IPS-NIHi11 (cell line): ENCODE results near the gene TRABD2A.

Experiments
- DNase-seq: peaks from one replicate; pipeline ENCODE4 v3.0.0; 2012; ENCODE audit warnings: mixed read lengths, low spot score

Gene TRABD2A

DNA sequence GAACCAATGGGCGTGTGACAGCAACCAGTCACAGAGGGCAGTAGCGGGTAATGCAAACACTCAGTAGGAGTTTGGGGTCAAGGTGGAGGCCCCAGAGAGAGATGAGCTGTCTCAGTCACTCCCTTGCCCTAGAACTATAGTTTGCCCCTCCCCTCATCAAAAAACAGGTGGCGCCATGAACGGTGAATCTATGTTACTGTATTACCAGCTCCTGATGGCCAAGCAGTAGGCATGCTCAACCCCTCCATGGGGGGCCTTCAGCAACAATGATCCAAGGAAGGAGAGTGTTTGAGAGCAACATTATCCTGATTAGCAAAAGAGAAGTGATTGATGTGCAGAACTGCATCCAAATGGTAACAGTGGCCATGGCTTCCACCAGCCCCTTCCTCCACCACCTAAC lies 30.4 kb downstream of the TRABD2A start:
- no peak for DNase-seq

DNA sequence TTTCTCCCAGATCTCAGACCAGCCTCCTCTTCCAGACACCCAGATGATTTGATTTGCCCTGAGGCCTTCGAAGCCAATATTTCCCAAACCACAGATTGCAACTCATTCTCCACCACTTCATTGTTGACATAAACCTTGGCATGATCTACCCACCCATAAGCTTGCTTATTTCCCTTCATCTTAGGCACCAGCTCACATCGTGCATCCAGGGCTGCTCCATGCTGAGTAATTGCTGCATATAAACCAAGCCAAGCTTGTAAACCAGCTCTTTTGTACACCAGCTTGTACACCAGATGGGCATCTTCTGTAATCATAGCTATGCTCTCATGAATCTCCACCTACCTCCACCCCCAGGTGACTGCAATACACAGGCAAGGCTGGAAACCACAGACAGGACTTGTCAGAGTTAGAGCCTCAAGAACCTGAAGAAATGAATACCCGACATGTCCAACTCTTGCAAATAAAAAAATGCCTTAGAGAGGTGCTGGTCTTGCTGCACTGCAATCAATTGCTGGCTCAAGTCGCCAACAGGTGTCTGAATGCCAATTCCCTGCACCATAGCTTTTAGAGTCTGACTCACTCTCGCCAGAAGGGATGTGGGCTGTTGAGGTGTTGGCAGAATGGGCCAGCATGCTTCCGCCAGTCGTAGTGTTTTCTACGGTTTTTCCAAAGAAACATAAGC lies 31.5 kb downstream of the TRABD2A start:
- DNase-seq = no peak

DNA sequence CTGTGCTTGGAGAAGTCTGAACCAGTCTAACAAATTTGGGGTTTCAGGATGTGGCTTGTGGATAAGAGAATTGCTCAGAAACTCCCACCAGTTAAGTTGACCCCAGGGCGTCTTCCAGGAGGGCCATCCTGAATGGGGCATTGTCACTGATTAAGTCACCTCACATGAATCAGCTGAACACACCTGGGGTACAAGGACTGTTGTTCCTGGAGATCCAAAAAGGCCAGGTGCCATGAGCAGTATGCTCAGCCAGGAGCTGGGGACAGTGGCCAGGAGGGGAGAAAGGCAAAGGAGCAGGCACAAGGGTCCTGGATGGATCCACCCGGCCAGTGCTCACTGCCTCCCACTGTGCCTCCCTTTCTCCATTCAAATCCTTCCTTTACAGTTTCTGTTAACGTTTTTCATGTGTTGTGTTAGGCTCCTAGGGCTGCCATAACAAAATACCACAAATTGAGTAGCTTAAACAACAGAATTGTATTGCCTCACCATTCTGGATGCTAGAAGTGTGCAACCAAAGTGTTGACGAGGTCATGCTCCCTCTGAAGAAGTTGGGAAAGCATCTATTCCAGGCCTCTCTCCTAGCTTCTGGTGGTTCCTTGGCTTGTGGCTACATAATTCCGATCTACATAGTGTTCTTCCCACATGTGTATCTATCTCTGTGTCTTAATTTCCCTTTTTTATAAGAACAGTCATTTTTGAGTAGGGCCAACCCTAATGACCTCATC lies 33.4 kb downstream of the TRABD2A start:
- no peak for DNase-seq

DNA sequence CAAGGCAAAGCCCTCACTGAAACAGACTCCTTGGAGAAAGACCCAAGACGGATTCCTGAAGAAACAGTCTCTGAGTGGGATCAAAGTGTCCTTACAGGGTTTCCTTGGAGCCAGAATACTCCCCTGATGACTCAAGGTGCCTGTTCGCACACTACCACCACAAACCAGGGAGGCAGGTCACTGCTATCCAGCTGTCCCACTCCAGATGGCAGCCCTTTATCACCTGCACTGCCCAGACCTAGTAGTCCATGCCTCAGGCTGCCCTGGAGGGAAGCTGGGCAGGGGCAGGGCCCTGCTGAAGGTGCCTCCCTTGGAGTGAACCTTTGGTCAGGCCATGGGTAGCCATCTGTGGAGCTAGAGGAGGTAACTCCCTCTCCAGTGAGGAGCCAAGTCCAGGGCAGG lies 34.1 kb downstream of the TRABD2A start:
- no peak for DNase-seq

DNA sequence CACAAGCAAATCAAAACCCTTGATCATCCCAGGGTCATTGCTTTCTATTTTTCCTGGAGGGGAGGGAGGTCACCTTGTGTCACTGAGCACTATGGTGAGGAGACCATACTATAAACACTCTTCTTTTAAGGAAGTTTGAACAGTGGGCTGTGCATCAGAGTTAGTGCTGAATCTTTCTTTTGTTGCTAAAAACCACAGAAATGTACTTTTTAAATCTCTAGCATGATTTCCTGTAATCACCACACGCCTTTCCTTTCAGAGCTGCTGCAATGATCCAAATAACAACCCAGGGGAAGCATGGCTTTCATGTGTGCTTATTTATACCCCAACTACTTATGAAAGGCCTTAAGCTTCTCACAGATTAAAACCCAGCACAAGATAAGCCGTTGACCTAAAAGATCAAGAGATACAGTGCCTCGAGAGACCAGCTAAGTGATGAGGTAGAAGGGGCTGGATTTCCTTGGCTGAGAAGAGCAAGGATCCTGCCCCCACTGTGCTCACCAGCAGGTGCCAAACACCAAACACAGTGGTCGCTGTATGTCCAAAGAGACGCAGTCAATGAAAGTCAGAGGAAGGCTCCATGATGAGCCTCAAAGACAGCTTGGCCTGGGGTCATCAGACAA lies 34.7 kb downstream of the TRABD2A start:
- DNase-seq = no peak

DNA sequence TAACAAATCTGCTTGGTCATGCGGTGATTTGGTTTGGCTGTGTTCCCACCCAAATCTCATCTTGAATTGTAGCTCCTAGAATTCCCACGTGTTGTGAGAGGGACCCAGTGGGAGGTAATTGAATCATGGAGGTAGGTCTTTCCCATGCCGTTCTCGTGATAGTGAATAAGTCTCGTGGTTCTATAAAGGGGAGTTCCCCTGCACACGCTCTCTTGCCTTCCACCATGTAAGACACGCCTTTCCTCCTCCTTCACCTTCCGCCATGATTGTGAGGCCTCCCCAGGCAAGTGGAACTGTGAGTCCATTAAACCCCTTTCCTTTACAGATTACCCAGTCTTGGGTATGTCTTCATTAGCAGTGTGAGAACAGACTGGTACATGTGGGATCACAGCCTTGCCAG lies 36.7 kb downstream of the TRABD2A start:
- no peak for DNase-seq

DNA sequence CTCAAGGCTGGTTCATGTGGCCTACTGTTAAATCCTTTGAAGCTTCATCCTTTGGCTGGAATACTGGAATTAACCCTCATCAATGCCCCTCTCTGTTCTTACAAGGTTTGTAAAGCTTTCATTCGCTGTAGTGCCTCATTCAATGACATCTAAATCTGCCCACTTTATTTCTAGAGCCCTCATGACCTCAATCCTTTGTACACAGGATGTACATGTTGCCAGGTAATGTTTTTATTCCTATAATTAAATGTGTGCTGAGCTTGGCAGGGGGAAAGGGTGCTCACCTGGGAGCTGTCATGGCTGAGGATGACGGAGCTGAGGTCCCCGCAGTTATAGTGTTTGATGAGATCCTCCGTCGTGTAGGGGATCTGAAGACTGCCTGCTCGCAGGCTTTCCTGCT lies 39.3 kb downstream of the TRABD2A start:
- DNase-seq = no peak

DNA sequence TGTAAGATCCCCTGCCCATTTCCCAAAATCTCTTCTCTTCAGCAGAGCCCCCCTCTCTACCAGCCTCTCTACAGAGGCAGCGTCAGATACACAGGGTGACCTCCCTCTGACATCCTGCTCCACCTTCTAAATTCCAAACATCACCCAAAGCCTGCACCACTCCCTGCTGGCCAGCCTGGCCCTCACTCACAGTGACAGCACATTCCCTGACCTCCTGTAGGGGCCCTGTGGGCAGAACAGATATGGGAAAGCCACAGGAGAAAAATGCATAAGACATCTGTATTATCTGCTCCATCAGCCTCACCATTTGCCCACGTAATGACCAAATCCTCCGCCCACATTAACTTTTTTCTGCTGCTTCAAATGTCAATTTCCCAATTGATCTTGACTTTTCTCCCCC lies 40.6 kb downstream of the TRABD2A start:
- DNase-seq = no peak

DNA sequence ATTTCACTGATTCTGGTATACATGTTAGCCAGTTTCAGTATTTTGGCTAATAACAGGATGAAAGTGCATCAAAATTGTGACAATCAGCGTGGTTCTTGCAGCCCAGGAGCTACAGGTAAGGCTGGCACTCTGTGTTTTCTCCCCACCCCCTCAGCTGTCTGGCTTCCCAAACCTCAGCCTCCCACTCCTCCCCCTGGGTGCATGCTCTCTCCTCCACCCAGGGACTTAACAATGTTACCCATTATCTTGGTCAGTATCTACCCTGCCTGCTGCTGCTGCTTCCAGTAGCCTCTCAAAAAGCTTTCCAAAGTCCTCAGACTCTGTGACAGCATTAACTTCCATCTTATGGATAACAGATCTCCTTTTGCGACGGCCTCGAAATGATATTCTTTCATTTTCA lies 41.0 kb downstream of the TRABD2A start:
- DNase-seq = no peak

DNA sequence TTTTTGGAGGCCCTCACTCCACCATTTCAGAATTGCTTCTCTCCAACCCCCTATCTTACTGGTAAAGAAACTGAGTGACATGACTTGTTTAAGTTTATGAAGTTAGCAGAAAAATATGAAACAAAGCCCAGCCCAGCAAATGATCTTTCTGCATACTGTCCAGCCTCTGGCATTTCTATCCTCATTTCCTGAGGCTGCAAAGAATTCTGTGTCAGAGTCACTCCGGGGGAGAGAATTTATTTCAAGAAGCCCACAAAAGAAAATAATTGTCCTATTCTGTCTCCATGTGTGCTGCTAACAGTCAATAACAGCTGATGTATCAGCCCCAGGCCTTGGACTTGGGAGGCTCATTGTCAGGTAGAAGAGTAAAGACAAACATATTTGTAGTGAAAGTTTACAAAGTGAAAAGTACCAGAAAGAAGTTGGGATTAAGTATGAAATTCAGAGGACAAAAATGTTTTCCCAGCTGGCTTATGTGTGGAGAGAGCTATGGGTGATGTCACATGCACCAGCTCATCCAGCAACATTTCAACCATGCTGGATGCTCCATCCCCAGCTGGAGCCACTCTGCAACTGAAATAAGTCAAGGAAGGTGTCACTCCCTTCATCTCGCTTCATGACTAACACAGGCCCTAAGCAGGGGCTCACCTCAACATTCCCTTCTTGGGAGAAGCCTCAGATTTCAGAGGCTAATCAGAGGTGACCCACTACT lies 42.3 kb downstream of the TRABD2A start:
- no peak for DNase-seq

DNA sequence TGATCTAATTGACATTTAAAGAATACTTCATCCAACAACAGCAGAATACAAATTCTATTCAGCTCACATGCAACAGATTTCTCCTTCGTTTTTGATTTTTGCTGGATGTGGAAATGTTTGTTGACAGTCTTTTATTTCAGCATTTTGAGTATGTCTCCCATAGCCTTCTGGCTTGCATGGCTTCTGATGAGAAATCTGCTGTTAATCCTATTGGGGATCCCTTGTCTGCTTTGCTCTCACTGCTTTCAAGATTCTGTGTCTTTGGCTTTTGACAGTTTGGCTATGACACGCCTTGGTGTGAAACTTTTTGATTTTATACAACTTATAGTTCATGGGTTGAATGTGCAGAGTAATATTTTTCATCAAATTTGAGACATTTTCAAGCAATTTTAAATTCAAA lies 44.7 kb downstream of the TRABD2A start:
- no peak for DNase-seq

DNA sequence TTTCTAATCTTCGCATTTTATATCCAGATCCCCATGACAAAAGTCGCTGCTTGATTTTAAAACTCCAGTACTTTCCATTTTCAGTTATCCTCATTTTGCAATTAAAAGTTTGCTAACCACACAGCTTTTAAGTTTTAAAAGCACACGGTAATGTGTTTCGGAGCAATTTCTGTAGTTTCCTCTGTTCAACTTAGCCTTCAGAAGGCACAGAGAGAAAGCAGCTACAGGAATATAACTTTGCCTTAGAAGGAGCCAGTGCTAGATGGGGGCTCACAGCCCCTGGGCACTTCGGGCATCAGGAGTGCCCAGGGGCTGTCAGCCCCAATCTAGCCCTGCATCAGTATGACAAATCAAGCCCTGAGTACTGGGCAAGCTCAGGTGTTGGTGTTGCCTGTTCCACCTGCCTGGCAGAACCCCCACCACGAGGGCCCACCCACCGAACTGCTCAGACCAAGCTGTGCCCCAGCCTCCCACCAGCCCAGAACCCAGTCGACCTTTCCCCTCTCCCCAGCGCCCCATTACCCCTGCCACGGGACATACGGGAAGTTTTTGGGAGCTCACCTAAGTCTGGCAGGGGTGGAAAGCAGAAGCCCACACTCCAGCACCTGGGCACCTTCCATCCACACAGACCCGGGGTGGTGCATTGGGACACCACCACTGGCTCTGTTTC lies 47.3 kb downstream of the TRABD2A start:
- DNase-seq = no peak

DNA sequence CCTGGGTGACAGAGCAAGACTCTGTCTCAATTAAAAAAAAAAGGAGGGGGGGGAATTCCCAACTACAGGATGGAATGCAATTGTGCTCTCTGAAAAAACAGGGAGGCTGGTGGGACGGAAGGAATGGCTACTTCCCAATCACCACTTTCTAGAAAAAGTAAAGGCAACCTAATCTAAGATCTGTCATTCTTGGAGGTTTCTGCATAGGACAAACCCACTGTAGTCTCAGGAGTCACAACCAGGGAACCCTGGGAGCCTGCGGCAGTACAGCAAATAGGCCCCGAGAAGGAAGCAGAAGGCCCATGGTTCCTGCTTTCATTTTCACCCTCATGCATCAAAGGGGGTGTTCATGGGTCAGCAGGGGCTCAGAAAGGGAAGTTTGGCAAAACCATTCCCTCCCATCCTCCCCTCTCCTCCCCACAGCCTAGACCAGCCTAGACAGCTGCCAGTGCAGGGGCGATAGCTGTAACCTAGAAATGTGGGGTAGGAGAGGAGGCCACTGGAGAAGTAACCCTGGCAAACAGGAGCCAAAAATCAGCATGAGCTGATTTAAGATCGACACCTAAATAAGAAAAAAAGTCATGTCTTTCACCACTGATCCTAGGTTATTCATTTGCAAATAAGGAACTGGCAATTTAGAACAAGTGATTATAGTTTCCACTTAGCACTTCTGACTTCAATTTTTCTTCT lies 48.0 kb downstream of the TRABD2A start:
- no peak for DNase-seq

DNA sequence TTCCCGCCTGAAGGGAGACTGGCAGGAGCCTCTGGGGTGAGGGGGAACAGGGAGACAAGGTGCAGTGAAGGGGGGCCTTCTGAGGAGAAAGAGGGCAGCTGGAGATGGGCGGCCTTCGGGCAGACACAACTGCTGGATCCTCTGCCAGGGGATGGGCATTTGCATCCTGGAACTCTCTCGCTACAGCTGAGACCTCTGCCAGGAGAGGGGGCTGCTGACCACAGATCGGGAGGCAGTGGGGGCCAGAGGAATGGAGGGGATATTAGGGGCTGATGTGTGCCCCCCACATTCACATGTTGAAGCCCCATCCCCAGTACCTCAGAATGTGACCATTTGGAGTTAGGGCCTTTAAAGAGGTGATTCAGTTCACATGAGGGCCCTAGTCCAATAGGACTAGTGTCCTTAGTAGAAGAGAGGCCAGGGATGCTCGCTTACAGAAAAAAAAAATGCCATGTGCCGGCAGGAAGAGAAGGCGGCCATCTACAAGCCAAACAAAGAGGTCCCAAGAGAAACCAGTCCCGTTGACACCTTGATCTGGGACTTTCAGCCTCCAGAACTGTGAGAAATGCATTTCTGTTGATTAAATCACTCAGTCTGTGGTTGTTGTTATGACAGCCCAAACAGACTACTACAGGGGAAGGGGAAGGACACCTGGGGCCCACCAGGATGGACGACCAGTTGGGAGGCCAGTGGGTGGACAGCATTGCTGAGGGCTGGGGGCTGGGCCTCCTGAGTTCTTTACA lies 50.0 kb downstream of the TRABD2A start:
- no peak for DNase-seq

DNA sequence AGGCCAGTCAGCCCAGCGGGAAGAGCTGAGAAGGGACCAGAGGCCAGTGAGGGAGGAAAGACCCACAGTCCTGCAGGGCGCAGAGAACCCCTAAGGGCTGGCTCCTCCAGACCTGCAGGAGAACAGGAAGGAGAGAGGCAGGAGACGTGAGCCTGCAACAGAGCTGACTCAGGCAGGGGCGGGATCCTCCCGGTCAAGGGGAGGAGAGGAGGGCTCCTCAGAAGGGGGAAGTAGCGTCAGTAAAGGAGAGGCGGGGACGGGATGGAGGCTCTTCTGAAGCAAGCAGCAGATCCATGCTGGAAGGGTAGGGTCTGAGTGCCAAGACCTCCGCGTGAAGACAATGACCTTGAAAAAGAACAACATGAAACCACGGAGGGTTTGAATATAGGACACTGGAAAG lies 50.8 kb downstream of the TRABD2A start:
- DNase-seq = no peak

DNA sequence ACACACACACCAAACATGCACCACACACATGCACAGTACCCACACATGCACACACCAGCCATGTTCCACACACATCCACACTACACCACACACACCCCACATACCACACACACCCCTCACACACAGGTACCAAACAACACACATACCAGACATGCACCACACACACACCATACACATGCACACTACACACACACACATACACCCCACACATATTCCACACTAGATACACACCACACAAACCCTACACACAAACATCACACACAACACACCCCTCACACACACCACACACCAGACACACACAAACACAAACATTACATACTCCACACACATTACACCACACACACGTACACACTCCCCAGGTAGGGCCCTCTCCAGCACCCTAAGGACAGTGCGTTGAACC lies 51.2 kb downstream of the TRABD2A start:
- DNase-seq = no peak

DNA sequence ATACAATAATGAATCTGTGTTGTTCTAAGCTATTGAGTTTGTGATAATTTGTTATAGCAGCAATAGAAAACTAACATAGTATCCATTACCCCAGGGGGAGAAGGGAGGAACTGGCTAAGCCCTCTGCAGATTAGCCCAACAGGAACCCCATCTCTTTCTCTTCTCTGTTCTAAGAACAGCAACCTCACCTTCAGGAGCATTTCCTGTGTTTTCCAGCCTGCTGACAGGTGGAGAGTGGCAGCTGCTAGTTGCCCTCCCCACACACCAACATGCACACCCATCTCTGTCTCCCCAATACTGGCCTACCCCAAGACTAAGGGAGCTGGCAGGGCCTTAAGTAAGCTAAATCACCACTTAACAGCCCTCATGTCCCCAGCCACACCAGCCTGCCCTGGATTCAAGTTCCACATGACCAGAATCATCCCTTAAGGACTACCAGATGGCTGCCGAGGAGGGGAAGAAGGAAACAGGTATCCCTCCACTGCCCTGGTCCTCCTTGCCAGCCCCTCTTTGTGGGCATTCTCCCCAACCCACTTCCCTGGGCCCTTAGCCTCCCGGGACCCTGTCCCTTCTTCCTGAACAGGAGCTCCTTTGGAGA lies 52.8 kb downstream of the TRABD2A start:
- DNase-seq = no peak

DNA sequence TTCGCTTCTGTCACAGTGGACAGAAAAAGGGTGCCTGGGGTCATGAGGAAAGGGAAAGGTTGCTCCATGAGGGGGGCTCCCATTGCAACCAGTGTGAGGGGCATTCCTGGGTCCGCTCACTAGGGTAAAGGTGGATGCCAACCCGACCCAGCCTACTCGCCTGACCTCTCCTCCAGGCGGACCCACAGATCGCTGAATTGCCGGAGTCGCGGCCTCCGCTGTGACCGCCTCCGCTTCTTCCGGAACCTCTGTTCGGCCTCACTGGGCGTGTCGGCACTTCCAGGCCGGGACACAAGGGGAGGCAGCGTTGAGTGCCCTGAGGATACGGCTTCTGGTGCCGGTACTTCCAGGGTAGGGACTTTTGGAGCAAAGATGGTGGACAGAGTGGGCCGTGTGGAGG lies 57.1 kb downstream of the TRABD2A start:
- DNase-seq = no peak

DNA sequence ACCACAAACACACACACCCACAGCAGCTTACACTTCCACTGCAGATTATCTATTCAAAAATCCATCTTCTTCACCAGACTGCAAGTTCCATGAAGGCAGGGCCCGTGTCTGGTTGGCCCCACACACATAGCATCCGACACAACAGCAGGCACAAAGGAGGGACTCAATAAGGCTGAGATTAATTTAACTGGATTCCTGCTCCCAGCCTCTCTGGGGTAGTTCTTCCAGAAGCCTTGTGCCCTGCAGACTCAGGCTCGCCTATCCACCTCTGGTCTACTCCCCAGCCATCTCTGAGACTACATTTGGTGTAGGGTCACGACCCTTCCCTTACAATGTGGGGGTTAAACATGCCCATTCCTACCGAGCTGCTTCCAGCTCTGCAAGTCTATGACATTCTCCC lies 57.7 kb downstream of the TRABD2A start:
- DNase-seq = no peak

DNA sequence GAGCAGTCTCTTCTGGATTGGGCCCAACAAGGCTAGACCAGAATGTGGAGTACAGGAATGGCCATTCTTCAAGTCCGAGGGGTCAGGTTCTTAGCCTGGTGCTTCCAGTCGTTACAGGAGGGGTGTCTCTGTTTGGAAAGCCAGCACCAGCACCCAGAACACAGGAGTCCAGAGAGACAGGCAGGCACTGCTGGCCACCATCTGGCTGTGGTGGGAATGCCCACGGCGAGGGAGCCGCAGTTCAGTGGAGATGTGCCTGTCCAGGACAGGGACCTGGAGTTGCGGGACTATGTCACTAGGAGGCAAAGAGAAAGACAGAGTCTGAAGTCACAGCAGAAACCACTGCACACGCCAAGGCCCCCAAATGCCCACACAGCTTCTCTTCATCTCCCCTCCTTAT lies 59.1 kb downstream of the TRABD2A start:
- no peak for DNase-seq

DNA sequence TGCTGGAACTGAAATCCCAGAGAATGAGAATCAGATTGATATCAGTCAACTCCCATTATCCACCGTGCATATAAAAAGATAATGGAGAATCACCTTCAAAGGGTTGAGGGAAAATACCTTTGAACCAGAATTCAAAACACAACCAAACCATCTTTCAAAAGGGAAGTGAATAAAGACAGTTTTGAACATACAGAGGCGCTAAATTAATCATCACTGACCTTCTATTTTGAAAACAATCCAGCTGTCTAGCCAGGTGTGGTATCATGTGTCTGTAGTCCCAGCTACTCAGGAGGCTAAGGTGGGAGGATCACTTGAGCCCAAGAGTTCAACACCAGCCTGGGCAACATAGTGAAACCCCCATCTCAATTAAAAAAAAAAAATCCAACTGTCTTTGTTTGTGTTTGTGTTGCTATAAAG lies 63.6 kb downstream of the TRABD2A start:
- no peak for DNase-seq
